Activated B cell treated with CpG ODN at 0.5 μM for 24 hours (primary cell): ENCODE measurements around the gene TANGO2. TPM values are rescaled to one million over a fixed set of nuclear protein-coding genes. Genes with fewer than 3 reads are reported as not detected.

ENCODE experiments used
- ATAC-seq: fragments of 200-7000 bp; cut with Tn5 transposase; one replicate; pipeline ENCODE4 v1.10.0; 2021; ENCODE audit warnings: low read depth, mild to moderate bottlenecking, moderate library complexity
- CTCF ChIA-PET: fragments of 350-600 bp; sonication (Branson Sonifier 250); formaldehyde crosslinking; loops from one replicate; lab custom pipeline; 2021; ENCODE audit warnings: antibody characterized with exemption; lab: Charles Lee
- POLR2A ChIA-PET: fragments of 350-600 bp; sonication (Branson Sonifier 250); formaldehyde crosslinking; loops from one replicate; lab custom pipeline; 2021; ENCODE audit warnings: antibody characterized with exemption; lab: Charles Lee
- DNase-seq: peaks from one replicate; pipeline ENCODE4 v3.0.0; 2022
- H3K27ac Mint-ChIP-seq: one replicate; pipeline ENCODE4 v1.8.0; 2020; ENCODE audit warnings: mixed read lengths
- H3K27me3 Mint-ChIP-seq: one replicate; pipeline ENCODE4 v1.8.0; 2021; ENCODE audit warnings: mixed read lengths
- H3K36me3 Mint-ChIP-seq: one replicate; pipeline ENCODE4 v1.8.0; 2021; ENCODE audit warnings: low read depth, mixed read lengths
- H3K4me1 Mint-ChIP-seq: one replicate; pipeline ENCODE4 v1.8.0; 2021; ENCODE audit warnings: mixed read lengths
- H3K4me3 Mint-ChIP-seq: one replicate; pipeline ENCODE4 v1.8.0; 2020; ENCODE audit warnings: mild to moderate bottlenecking, mixed read lengths
- H3K9me3 Mint-ChIP-seq: one replicate; pipeline ENCODE4 v1.8.0; 2020; ENCODE audit warnings: mixed read lengths
- CTCF ChIP-seq: fragments of 200-600 bp; IDR thresholded peaks from one replicate; pipeline ENCODE4 v1.8.0; 2022; ENCODE audit warnings: antibody characterized with exemption, mild to moderate bottlenecking
- intact Hi-C: fragments of 100-400 bp; cut with micrococcal nuclease; formaldehyde crosslinking; loops from one replicate; pipeline ENCODE4 v1.15.1; 2024
- total RNA-seq: library from RNA; stranded (reverse); gene quantifications from 2 replicates; pipeline ENCODE4 v1.2.3, GENCODE V29; 2022

TANGO2 gene
- total RNA-seq, 1 donor from 2014 or later, result 47.2 TPM

DNA sequence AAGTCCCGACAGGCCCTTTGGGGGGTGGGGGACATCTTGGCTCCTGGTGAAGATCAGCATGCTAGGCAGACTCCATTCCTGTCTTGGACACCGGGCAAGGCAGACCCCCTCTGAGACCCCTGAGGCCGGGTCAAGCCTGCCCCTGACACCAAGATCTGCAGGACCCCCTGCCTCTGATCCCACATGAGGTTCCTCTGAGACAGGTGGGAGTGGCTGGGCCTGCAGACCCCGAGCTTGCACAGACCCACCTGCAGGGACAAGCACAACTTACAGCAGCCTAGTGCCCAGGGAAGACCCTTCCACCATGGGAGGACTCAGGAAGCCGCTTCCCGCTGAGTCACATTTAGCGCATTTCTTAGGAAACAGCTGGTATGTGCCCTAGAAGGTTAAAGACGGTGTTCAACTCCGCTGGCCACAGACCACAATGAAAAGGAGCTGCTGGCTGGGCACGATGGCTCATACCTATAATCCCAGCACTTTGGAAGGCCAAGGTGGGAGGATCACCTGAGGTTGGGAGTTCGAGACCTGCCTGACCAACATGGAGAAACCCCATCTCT lies 19.8 kb upstream of the TANGO2 start:
- CTCF ChIA-PET, result no interaction called here
- Mint-ChIP-seq H3K4me3 (no peak overlapping the region), H3K4me1 (no peaks in the 10 kb centered on the region), H3K36me3 (peaks cover 15% of the 10 kb centered on the region), H3K9me3 (peaks cover 14% of the 10 kb centered on the region), H3K27me3 (no peaks in the 10 kb centered on the region), H3K27ac (no peak overlapping the region)
- TF ChIP-seq CTCF, result no peak
- no peak for ATAC-seq
- DNase-seq, result no peak
- intact Hi-C loops, result no loop called here
- POLR2A ChIA-PET, result no interaction called here

- DNase-seq, result no peak
- CTCF ChIA-PET, result no interaction called here
- ATAC-seq, result no peak
- Mint-ChIP-seq H3K27ac (no peak overlapping the region), H3K27me3 (no peaks in the 10 kb centered on the region), H3K4me3 (no peak overlapping the region), H3K4me1 (no peaks in the 10 kb centered on the region), H3K9me3 (peaks cover 14% of the 10 kb centered on the region), H3K36me3 (peaks cover 15% of the 10 kb centered on the region)
- POLR2A ChIA-PET, result no interaction called here
- TF ChIP-seq CTCF, result no peak
- intact Hi-C loops, result no loop called here
Observed at GRCh38 chr22:20002128-20002527, 18.8 kb upstream of the TANGO2 start.

- TF ChIP-seq CTCF, result no peak
- peaks cover 14% of the 10 kb centered on the region for H3K9me3 Mint-ChIP-seq
- no peak overlapping the region for H3K27ac Mint-ChIP-seq
Observed at GRCh38 chr22:20002636-20003035, 18.3 kb upstream of the TANGO2 start.

DNA sequence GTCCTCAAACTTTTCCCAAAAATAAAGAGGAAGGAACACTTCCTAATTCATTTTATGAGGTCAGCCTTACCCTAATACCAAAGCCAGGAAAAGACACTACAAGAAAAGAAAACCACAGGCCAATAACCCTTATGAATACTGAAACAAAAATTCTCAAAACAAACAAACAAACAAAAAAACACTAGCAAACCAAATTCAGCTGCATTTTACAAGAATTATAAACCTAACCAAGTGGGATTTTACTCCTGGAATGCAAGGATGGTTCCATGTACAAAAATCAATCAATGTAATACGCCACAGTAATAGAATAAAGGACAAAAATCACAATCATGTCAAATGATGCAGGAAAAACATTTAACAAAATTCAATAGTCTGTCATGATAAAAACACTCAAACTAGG lies 17.6 kb upstream of the TANGO2 start:
- H3K36me3 Mint-ChIP-seq, result peaks cover 15% of the 10 kb centered on the region
- H3K4me1 Mint-ChIP-seq, result no peaks in the 10 kb centered on the region
- POLR2A ChIA-PET, result no interaction called here
- CTCF ChIA-PET, result no interaction called here
- no peak for ATAC-seq
- H3K9me3 Mint-ChIP-seq, result peaks cover 14% of the 10 kb centered on the region
- H3K27me3 Mint-ChIP-seq, result no peaks in the 10 kb centered on the region
- intact Hi-C loops, result no loop called here
- no peak for DNase-seq
- no peak for TF ChIP-seq CTCF
- no peak overlapping the region for H3K27ac Mint-ChIP-seq
- H3K4me3 Mint-ChIP-seq, result no peak overlapping the region

More at GRCh38 chr22:20002636-20003035, 18.3 kb upstream of the TANGO2 start:
- ChIA-PET CTCF (no interaction called here), POLR2A (no interaction called here)
- H3K4me3 Mint-ChIP-seq, result no peak overlapping the region
- no peaks in the 10 kb centered on the region for H3K27me3 Mint-ChIP-seq
- DNase-seq, result no peak
- H3K36me3 Mint-ChIP-seq, result peaks cover 15% of the 10 kb centered on the region
- no peak for ATAC-seq
- intact Hi-C loops, result no loop called here
- H3K4me1 Mint-ChIP-seq, result no peaks in the 10 kb centered on the region

- ATAC-seq (no peak), DNase-seq (no peak)
- intact Hi-C loops, result no loop called here
- H3K27ac Mint-ChIP-seq, result no peak overlapping the region
- ChIA-PET CTCF (no interaction called here), POLR2A (no interaction called here)
- peaks cover 14% of the 10 kb centered on the region for H3K9me3 Mint-ChIP-seq
- no peaks in the 10 kb centered on the region for H3K27me3 Mint-ChIP-seq
- no peak overlapping the region for H3K4me3 Mint-ChIP-seq
- TF ChIP-seq CTCF, result no peak
- no peaks in the 10 kb centered on the region for H3K4me1 Mint-ChIP-seq
- peaks cover 15% of the 10 kb centered on the region for H3K36me3 Mint-ChIP-seq
Observed at GRCh38 chr22:20004464-20004863, 16.4 kb upstream of the TANGO2 start.
